Measurements from ENCODE around the gene RASA2. TPM values are rescaled to one million over a fixed set of nuclear protein-coding genes. Genes with fewer than 3 reads are reported as not detected.
"Not testable (repeated sequence)": the region's sequence is repeated elsewhere in the genome, so short reads cannot be mapped to it uniquely, and the experiment has no call there.

The RASA2 gene
- total and polyA plus RNA-seq, 8 donors, result 3.2 to 10.7 (median 5.7) TPM

- TF ChIP-seq CTCF (IDR thresholded peaks at IDR 0.05), result no peak
- no peak for DNase-seq
- Histone ChIP-seq H3K4me3 (no peak overlapping the region), H3K36me3 (no peaks in the 10 kb centered on the region), H3K4me1 (no peaks in the 10 kb centered on the region), H3K27ac (no peak overlapping the region), H3K9me3 (no peaks in the 10 kb centered on the region), H3K27me3 (no peaks in the 10 kb centered on the region)
- intact Hi-C loops (cut with DNase I), result no loop called here
- 77 to 80% methylated on average over 5 of the region's 5 CpGs for WGBS, 2 donors
- FAIRE-seq, result no peak
- ATAC-seq, result no peak
These were observed 136.9 kb downstream of the RASA2 start for GRCh38 chr3:141623691-141624090.

DNA sequence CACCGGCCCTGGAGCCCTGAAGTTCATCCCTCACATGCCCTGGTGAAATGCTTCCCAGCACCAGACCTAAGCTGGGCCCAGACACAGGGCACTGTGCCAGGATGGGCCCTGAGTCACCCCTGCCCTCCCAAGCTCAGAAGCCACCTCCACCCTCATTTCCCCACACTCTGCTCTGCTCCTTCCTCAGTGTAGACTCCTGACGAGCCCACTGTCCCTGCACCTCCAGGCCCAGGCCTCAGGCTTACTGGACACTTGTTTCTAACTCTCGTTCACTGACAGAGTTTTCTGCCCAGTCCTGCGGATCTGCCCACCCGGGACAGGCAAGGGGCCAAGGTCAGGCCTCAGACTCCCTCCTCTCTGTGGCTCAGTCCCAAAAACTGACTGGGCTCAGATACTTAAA is 138.7 kb downstream of the RASA2 start:
- intact Hi-C loops (cut with DNase I), result no loop called here
- Histone ChIP-seq H3K27me3 (no peaks in the 10 kb centered on the region), H3K36me3 (no peaks in the 10 kb centered on the region), H3K4me1 (no peaks in the 10 kb centered on the region), H3K27ac (no peak overlapping the region), H3K4me3 (no peak overlapping the region), H3K9me3 (no peaks in the 10 kb centered on the region)
- FAIRE-seq, result no peak
- DNase-seq, result no peak
- no peak for ATAC-seq
- TF ChIP-seq CTCF (IDR thresholded peaks at IDR 0.05), result no peak
- WGBS, 2 donors, result 42 to 48% methylated on average over 5 of the region's 5 CpGs

DNA sequence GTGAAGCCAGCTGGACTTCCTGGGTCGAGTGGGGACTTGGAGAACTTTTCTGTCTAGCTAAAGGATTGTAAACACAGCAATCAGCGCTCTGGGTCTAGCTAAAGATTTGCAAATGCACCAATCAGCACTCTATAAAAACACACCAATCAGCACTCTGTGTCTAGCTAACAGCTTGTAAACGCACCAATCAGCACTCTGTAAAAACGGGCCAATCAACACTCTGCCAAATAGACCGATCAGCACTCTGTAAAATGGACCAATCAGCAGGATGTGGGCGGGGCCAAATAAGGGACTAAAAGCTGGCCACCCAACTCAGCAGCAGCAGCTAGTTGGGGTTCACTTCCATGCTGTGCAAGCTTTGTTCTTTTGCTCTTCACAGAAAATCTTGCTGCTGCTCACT is 141.5 kb downstream of the RASA2 start:
- FAIRE-seq; DNase-seq; ATAC-seq; H3K27ac ChIP-seq; H3K4me1 ChIP-seq; H3K36me3 ChIP-seq; intact Hi-C loops (cut with DNase I); H3K9me3 ChIP-seq; H3K4me3 ChIP-seq; H3K27me3 ChIP-seq: not testable (repeated sequence)
- 72 to 79% methylated on average over 6 of the region's 6 CpGs for WGBS, 2 donors

GRCh38 chr3:141628868-141629441 is 142.1 kb downstream of the RASA2 start:
- H3K9me3 ChIP-seq; DNase-seq; H3K27me3 ChIP-seq; H3K4me1 ChIP-seq; intact Hi-C loops (cut with DNase I); H3K4me3 ChIP-seq; FAIRE-seq; H3K36me3 ChIP-seq; H3K27ac ChIP-seq; ATAC-seq: not testable (repeated sequence)
- WGBS, 2 donors, result 79 to 84% methylated on average over 7 of the region's 7 CpGs

GRCh38 chr3:141629976-141630375 is 143.1 kb downstream of the RASA2 start:
- TF ChIP-seq CTCF (IDR thresholded peaks at IDR 0.05), result no peak
- no peak overlapping the region for H3K27ac ChIP-seq
- H3K9me3 ChIP-seq, result no peaks in the 10 kb centered on the region
- no peak overlapping the region for H3K4me3 ChIP-seq
- DNase-seq (no peak), FAIRE-seq (no peak), ATAC-seq (no peak)
- no peaks in the 10 kb centered on the region for H3K36me3 ChIP-seq
- H3K27me3 ChIP-seq, result no peaks in the 10 kb centered on the region
- WGBS, 2 donors, result 18 to 32% methylated on average over 9 of the region's 9 CpGs
- intact Hi-C loops (cut with DNase I), result no loop called here
- H3K4me1 ChIP-seq, result no peaks in the 10 kb centered on the region

- no peak for DNase-seq
- Histone ChIP-seq H3K4me1 (no peaks in the 10 kb centered on the region), H3K27me3 (no peaks in the 10 kb centered on the region), H3K36me3 (no peaks in the 10 kb centered on the region), H3K27ac (no peak overlapping the region), H3K4me3 (no peak overlapping the region), H3K9me3 (no peaks in the 10 kb centered on the region)
- 69 to 75% methylated on average over 4 of the region's 4 CpGs for WGBS, 2 donors
- FAIRE-seq, result no peak
- no peak for TF ChIP-seq CTCF (IDR thresholded peaks at IDR 0.05)
- intact Hi-C loops (cut with DNase I), result no loop called here
- ATAC-seq, result no peak
These were observed 146.1 kb downstream of the RASA2 start for GRCh38 chr3:141632779-141633374.
